Measurements from ENCODE around the gene SMPX. TPM values are rescaled to one million over a fixed set of nuclear protein-coding genes. Genes with fewer than 3 reads are reported as not detected.

Gene SMPX
- total RNA-seq, 1 donor from 2014 or later = not detected

DNA sequence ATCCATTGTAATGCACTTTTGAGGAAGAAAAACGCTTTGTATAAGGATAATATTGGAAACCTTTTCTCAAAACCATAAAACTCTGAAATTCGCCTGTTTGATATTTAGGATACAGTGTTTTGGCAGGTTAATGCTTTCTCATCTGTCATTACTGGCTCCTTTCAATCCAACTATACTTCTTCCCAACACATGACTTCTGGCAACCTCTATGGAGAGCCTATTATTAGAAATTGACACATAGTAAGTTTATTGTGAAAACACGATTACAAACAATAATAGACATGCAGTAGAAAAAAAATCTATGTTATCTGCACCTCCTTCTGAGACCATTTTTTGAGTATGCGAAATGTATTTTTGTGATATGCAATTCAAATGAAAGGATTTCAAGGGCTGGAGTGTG, 95.2 kb downstream of the SMPX start:
- Histone ChIP-seq H3K4me1 (ENCODE audit: insufficient read depth, low read length) (no peaks in the 10 kb centered on the region), H3K4me2 (ENCODE audit: low read length) (no peak overlapping the region), H3K27ac (ENCODE audit: low read depth, low read length) (no peak overlapping the region), H4K20me1 (ENCODE audit: insufficient read depth, low read length) (no peaks in the 10 kb centered on the region), H3K36me3 (ENCODE audit: insufficient read depth, low read length) (no peaks in the 10 kb centered on the region), H3K9ac (ENCODE audit: low read length) (no peak overlapping the region), H3K27me3 (ENCODE audit: insufficient read depth, low read length) (no peaks in the 10 kb centered on the region), H2AFZ (ENCODE audit: low read depth, low read length) (no peak overlapping the region), H3K4me3 (ENCODE audit: insufficient read depth, low read depth, low read length) (no peak overlapping the region), H3K9me3 (ENCODE audit: insufficient read depth, low read depth, low read length) (no peaks in the 10 kb centered on the region), H3K79me2 (ENCODE audit: insufficient read depth, low read length) (no peaks in the 10 kb centered on the region)
- no peak for DNase-seq (ENCODE audit: low read depth)
- H3K27ac Mint-ChIP-seq (ENCODE audit: unreplicated experiment) = no peak overlapping the region
- no peaks in the 10 kb centered on the region for H3K36me3 Mint-ChIP-seq (ENCODE audit: low read depth, unreplicated experiment)
- no peaks in the 10 kb centered on the region for H3K9me3 Mint-ChIP-seq (ENCODE audit: unreplicated experiment)
- no peak overlapping the region for H3K4me3 Mint-ChIP-seq (ENCODE audit: unreplicated experiment)
- no peak for FAIRE-seq
- TF ChIP-seq EZH2 (IDR thresholded peaks at IDR 0.05; ENCODE audit: insufficient read depth, low read length) = no peak
- TF ChIP-seq CTCF (IDR thresholded peaks at IDR 0.05; ENCODE audit: insufficient read depth, low read depth, low read length) = no peak
- H3K27me3 Mint-ChIP-seq (ENCODE audit: low read depth, unreplicated experiment) = peaks cover 7% of the 10 kb centered on the region
- H3K4me1 Mint-ChIP-seq (ENCODE audit: low read depth, unreplicated experiment) = peaks cover 4% of the 10 kb centered on the region

GRCh38 chrX:21661316-21661715, 96.6 kb downstream of the SMPX start:
- Histone ChIP-seq H3K4me1 (ENCODE audit: insufficient read depth, low read length) (no peaks in the 10 kb centered on the region), H3K79me2 (ENCODE audit: insufficient read depth, low read length) (no peaks in the 10 kb centered on the region), H4K20me1 (ENCODE audit: insufficient read depth, low read length) (no peaks in the 10 kb centered on the region), H3K4me2 (ENCODE audit: low read length) (no peak overlapping the region), H3K9me3 (ENCODE audit: insufficient read depth, low read depth, low read length) (no peaks in the 10 kb centered on the region), H3K27me3 (ENCODE audit: insufficient read depth, low read length) (no peaks in the 10 kb centered on the region), H3K4me3 (ENCODE audit: insufficient read depth, low read depth, low read length) (no peak overlapping the region), H3K36me3 (ENCODE audit: insufficient read depth, low read length) (no peaks in the 10 kb centered on the region), H2AFZ (ENCODE audit: low read depth, low read length) (no peak overlapping the region), H3K9ac (ENCODE audit: low read length) (no peak overlapping the region), H3K27ac (ENCODE audit: low read depth, low read length) (no peak overlapping the region)
- FAIRE-seq (peak; percentile 78), DNase-seq (ENCODE audit: low read depth) (no peak)
- H3K4me1 Mint-ChIP-seq (ENCODE audit: low read depth, unreplicated experiment) = no peaks in the 10 kb centered on the region
- no peaks in the 10 kb centered on the region for H3K36me3 Mint-ChIP-seq (ENCODE audit: low read depth, unreplicated experiment)
- peaks cover 7% of the 10 kb centered on the region for H3K27me3 Mint-ChIP-seq (ENCODE audit: low read depth, unreplicated experiment)
- no peaks in the 10 kb centered on the region for H3K9me3 Mint-ChIP-seq (ENCODE audit: unreplicated experiment)
- H3K4me3 Mint-ChIP-seq (ENCODE audit: unreplicated experiment) = no peak overlapping the region
- no peak overlapping the region for H3K27ac Mint-ChIP-seq (ENCODE audit: unreplicated experiment)
- TF ChIP-seq CTCF (IDR thresholded peaks at IDR 0.05; ENCODE audit: insufficient read depth, low read depth, low read length) = no peak
- no peak for TF ChIP-seq EZH2 (IDR thresholded peaks at IDR 0.05; ENCODE audit: insufficient read depth, low read length)

DNA sequence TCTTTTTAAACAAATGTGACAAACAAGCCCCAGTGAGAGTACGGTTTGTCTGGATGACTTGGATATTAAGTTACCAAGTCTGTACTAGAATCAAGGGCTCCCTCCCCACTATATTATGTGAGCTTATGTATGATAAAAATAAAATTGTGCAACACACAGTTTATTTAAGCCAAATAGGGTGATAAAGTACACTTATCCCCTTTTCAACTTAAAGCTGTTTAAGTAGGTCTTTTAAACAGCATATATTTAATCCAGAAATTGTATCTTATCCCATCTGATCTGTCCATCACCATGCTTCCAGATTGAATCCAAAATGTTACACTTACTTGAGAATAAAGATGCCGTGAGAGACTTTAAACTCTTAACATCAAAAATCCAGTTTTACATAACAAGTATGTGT, 97.8 kb downstream of the SMPX start:
- Mint-ChIP-seq H3K36me3 (ENCODE audit: low read depth, unreplicated experiment) (no peaks in the 10 kb centered on the region), H3K4me1 (ENCODE audit: low read depth, unreplicated experiment) (no peaks in the 10 kb centered on the region), H3K27me3 (ENCODE audit: low read depth, unreplicated experiment) (peaks cover 7% of the 10 kb centered on the region), H3K9me3 (ENCODE audit: unreplicated experiment) (no peaks in the 10 kb centered on the region), H3K27ac (ENCODE audit: unreplicated experiment) (no peak overlapping the region), H3K4me3 (ENCODE audit: unreplicated experiment) (no peak overlapping the region)
- no peaks in the 10 kb centered on the region for H3K27me3 ChIP-seq (ENCODE audit: insufficient read depth, low read length)
- DNase-seq (ENCODE audit: low read depth) = no peak
- H3K9ac ChIP-seq (ENCODE audit: low read length) = no peak overlapping the region
- H3K4me1 ChIP-seq (ENCODE audit: insufficient read depth, low read length) = no peaks in the 10 kb centered on the region
- no peaks in the 10 kb centered on the region for H3K36me3 ChIP-seq (ENCODE audit: insufficient read depth, low read length)
- no peaks in the 10 kb centered on the region for H3K9me3 ChIP-seq (ENCODE audit: insufficient read depth, low read depth, low read length)
- H3K4me2 ChIP-seq (ENCODE audit: low read length) = no peak overlapping the region
- FAIRE-seq = no peak
- TF ChIP-seq EZH2 (IDR thresholded peaks at IDR 0.05; ENCODE audit: insufficient read depth, low read length) (no peak), CTCF (IDR thresholded peaks at IDR 0.05; ENCODE audit: insufficient read depth, low read depth, low read length) (no peak)
- H3K27ac ChIP-seq (ENCODE audit: low read depth, low read length) = no peak overlapping the region
- H3K4me3 ChIP-seq (ENCODE audit: insufficient read depth, low read depth, low read length) = no peak overlapping the region
- H2AFZ ChIP-seq (ENCODE audit: low read depth, low read length) = no peak overlapping the region
- no peaks in the 10 kb centered on the region for H4K20me1 ChIP-seq (ENCODE audit: insufficient read depth, low read length)
- H3K79me2 ChIP-seq (ENCODE audit: insufficient read depth, low read length) = no peaks in the 10 kb centered on the region
